Stomach (tissue), 4 donors: ENCODE data around the gene RHAG.

Experiments
- CTCF ChIP-seq, 7 experiments: fragments of 450-650 bp in 4 of 7; fragments of 200-600 bp in 3 of 7; sonication (generic) in 3 of 7; IDR thresholded peaks; one replicate each; pipeline ENCODE4 v1.5.1; 2016 to 2019; ENCODE audit warnings: antibody characterized with exemption in 7 of 7, control low read depth in 2 of 7, mild to moderate bottlenecking in 1 of 7
- POLR2A ChIP-seq, 4 donors: fragments of 450-650 bp; IDR thresholded peaks; one replicate each; pipeline ENCODE4 v1.6.1; 2016; ENCODE audit warnings: antibody characterized with exemption in 4 of 4, control low read depth in 2 of 4, mild to moderate bottlenecking in 1 of 4, moderate library complexity in 1 of 4
- POLR2AphosphoS5 ChIP-seq, 3 donors: sonication (generic); formaldehyde crosslinking; IDR thresholded peaks; one replicate each; pipeline ENCODE4 v1.6.1; 2016; ENCODE audit warnings: antibody characterized with exemption in 3 of 3

- TF ChIP-seq CTCF (IDR thresholded peaks at IDR 0.05), result no peak
- TF ChIP-seq POLR2A (IDR thresholded peaks at IDR 0.05), result no peak
- TF ChIP-seq POLR2AphosphoS5 (IDR thresholded peaks at IDR 0.05), result peak in 1 of 3 donors; percentile 50
Observed at GRCh38 chr6:49676671-49677281, 40.1 kb upstream of the RHAG start.
